Thoracic aorta (tissue), 2 donors: ENCODE results near the gene SMC1A. TPM values are rescaled to one million over a fixed set of nuclear protein-coding genes. Genes with fewer than 3 reads are reported as not detected.

Experiments used
- ATAC-seq: fragments of 150-250 bp; one replicate; pipeline ENCODE4 v1.8.0; 2017; ENCODE audit warnings: low read depth; ENCODE audit not compliant: insufficient number of reproducible peaks, low FRiP score
- DNase-seq: peaks from one replicate; pipeline ENCODE4 v3.0.0-alpha.2; 2020; ENCODE audit warnings: low spot score
- H3K27ac ChIP-seq, 2 donors: fragments of 200-600 bp; sonication (generic); 1 replicate in 1 of 2; 2 replicates in 1 of 2; pipeline ENCODE4 v1.5.1; 2016; ENCODE audit warnings: mild to moderate bottlenecking in 2 of 2, moderate library complexity in 2 of 2
- H3K27me3 ChIP-seq: fragments of 200-600 bp; sonication (generic); replicated peaks from 2 replicates; pipeline ENCODE4 v1.6.0; 2016; ENCODE audit warnings: mild to moderate bottlenecking; ENCODE audit not compliant: insufficient read depth
- H3K36me3 ChIP-seq: fragments of 200-600 bp; sonication (generic); one replicate; pipeline ENCODE4 v1.5.1; 2016
- H3K4me1 ChIP-seq, 2 donors: fragments of 200-600 bp; sonication (generic); 1 replicate in 1 of 2; 2 replicates in 1 of 2; pipeline versions ENCODE4 v1.5.1 to v1.6.0; 2016; ENCODE audit warnings: low read depth in 2 of 2, mild to moderate bottlenecking in 1 of 2; ENCODE audit not compliant: control insufficient read depth in 1 of 2
- H3K4me3 ChIP-seq: fragments of 200-600 bp; sonication (generic); 2 replicates; pipeline ENCODE4 v1.5.1; 2016; ENCODE audit warnings: mild to moderate bottlenecking
- H3K9me3 ChIP-seq: fragments of 200-600 bp; sonication (generic); 2 replicates; pipeline ENCODE4 v1.5.1; 2016
- CTCF ChIP-seq: fragments of 200-600 bp; sonication (generic); IDR thresholded peaks from one replicate; pipeline ENCODE4 v1.5.1; 2019; ENCODE audit warnings: antibody characterized with exemption
- total RNA-seq, 2 donors: library from RNA; depleted of rRNA; stranded (reverse); fragments of >200 nt; gene quantifications; one replicate each; pipeline versions ENCODE4 v1.1.0 to v1.2.3, GENCODE V29; 2016

SMC1A gene
- total RNA-seq, 2 donors from 2014 or later = 32.6 to 53.1 TPM

- no peak for TF ChIP-seq CTCF
- H3K9me3 ChIP-seq = no peaks in the 10 kb centered on the region
- DNase-seq = peak; percentile 27
- peak overlapping the region in 1 of 2 donors; percentile 66 for H3K27ac ChIP-seq
- no peaks in the 10 kb centered on the region for H3K27me3 ChIP-seq
- peak overlapping the region; percentile 70 for H3K4me3 ChIP-seq
- no peaks in the 10 kb centered on the region for H3K36me3 ChIP-seq
- peaks cover 2 to 9% of the 10 kb centered on the region in 2 donors for H3K4me1 ChIP-seq
- ATAC-seq = no peak
Observed at GRCh38 chrX:53441531-53442321, 19.3 kb upstream of the SMC1A start.

GRCh38 chrX:53440621-53441517 is 18.4 kb upstream of the SMC1A start:
- Histone ChIP-seq H3K4me1 (peaks cover 2 to 9% of the 10 kb centered on the region in 2 donors), H3K9me3 (no peaks in the 10 kb centered on the region), H3K36me3 (no peaks in the 10 kb centered on the region), H3K4me3 (peak overlapping the region; percentile 70), H3K27ac (peak overlapping the region in 1 of 2 donors; percentile 66), H3K27me3 (no peaks in the 10 kb centered on the region)
- peak; percentile 36 for ATAC-seq
- peak; percentile 19 for DNase-seq
- no peak for TF ChIP-seq CTCF

- Histone ChIP-seq H3K27ac (peak overlapping the region in 1 of 2 donors; percentile 66), H3K36me3 (no peaks in the 10 kb centered on the region), H3K27me3 (no peaks in the 10 kb centered on the region), H3K4me3 (peak overlapping the region; percentile 70), H3K9me3 (no peaks in the 10 kb centered on the region), H3K4me1 (peaks cover 2 to 9% of the 10 kb centered on the region in 2 donors)
- ATAC-seq (no peak), DNase-seq (no peak)
- no peak for TF ChIP-seq CTCF
Observed at GRCh38 chrX:53440101-53440500, 17.6 kb upstream of the SMC1A start.

- DNase-seq = no peak
- Histone ChIP-seq H3K4me3 (no peak overlapping the region), H3K4me1 (peaks cover 2 to 13% of the 10 kb centered on the region in 2 donors), H3K27me3 (no peaks in the 10 kb centered on the region), H3K36me3 (no peaks in the 10 kb centered on the region), H3K9me3 (no peaks in the 10 kb centered on the region), H3K27ac (no peak overlapping the region)
- no peak for TF ChIP-seq CTCF
- no peak for ATAC-seq
Observed at GRCh38 chrX:53438832-53439230, 16.4 kb upstream of the SMC1A start.
